ENCODE results near the gene HNRNPL. TPM values are rescaled to one million over a fixed set of nuclear protein-coding genes. Genes with fewer than 3 reads are reported as not detected.
"Not testable (repeated sequence)": the region's sequence is repeated elsewhere in the genome, so short reads cannot be mapped to it uniquely, and the experiment has no call there.

The HNRNPL gene
- total RNA-seq, 6 experiments from 2014 or later = 89.5 to 157 (median 102) TPM

DNA sequence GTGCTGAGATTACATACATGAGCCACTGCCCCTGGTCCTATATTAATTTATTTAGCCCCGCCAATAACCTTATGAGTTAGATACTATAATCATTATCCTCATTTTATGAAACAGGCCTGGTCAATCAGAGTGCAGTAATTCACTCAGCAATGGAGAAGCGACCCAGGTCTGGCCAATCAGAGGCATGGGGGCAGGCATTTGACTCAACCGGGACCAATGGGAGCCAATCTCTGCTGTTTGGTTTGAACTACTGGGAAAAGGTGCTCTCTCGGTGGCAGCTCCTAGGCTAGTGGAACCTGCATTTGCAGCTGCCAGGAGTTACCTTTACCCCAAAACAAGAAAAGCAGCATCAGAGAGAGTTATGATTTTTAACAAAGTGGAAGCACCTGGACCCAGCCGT, 43.1 kb upstream of the HNRNPL start:
- ATAC-seq = no peak
- Histone ChIP-seq H3K9me3 (no peaks in the 10 kb centered on the region), H3K27me3 (no peaks in the 10 kb centered on the region), H3K4me3 (no peak overlapping the region), H3K27ac (peak overlapping the region in 1 of 3 donors; percentile 28), H3K36me3 (peaks cover 0 to 14% (median 3%) of the 10 kb centered on the region in 4 donors), H3K4me1 (no peaks in the 10 kb centered on the region)
- TF ChIP-seq POLR2A (IDR thresholded peaks at IDR 0.05) = no peak
- TF ChIP-seq, protein P1, sequence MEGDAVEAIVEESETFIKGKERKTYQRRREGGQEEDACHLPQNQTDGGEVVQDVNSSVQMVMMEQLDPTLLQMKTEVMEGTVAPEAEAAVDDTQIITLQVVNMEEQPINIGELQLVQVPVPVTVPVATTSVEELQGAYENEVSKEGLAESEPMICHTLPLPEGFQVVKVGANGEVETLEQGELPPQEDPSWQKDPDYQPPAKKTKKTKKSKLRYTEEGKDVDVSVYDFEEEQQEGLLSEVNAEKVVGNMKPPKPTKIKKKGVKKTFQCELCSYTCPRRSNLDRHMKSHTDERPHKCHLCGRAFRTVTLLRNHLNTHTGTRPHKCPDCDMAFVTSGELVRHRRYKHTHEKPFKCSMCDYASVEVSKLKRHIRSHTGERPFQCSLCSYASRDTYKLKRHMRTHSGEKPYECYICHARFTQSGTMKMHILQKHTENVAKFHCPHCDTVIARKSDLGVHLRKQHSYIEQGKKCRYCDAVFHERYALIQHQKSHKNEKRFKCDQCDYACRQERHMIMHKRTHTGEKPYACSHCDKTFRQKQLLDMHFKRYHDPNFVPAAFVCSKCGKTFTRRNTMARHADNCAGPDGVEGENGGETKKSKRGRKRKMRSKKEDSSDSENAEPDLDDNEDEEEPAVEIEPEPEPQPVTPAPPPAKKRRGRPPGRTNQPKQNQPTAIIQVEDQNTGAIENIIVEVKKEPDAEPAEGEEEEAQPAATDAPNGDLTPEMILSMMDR (IDR thresholded peaks at IDR 0.05) = no peak
- 77% methylated on average over 3 of the region's 5 CpGs for WGBS (ENCODE audit: insufficient coverage, low coverage, low lambda C conversion rate, missing lambda C conversion rate)
- no peak for DNase-seq
- intact Hi-C loops (cut with DNase I) = no loop called here

DNA sequence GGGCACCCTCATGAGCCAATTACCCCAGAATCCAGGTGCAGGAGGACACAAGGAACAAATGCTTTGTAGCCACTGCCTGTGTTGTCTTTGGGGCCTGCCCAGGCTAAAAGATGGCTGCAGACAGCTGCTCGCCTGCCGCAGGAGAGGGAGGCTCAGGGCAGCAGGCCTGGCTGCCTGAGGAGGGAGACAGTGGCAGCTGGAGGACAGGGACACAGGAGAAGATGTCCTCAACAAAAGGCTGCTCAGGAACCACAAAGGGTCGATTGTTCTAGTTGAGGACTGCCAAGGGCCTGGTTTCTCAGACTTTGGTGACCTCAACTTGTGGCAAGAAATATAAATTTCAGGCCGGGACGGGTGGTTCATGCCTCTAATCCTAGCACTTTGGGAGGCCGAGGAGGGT, 42.0 kb upstream of the HNRNPL start:
- Histone ChIP-seq H3K27ac (no peak overlapping the region), H3K4me1 (no peaks in the 10 kb centered on the region), H3K4me3 (no peak overlapping the region), H3K9me3 (no peaks in the 10 kb centered on the region), H3K36me3 (peaks cover 0 to 14% (median 3%) of the 10 kb centered on the region in 4 donors), H3K27me3 (no peaks in the 10 kb centered on the region)
- ATAC-seq (no peak), DNase-seq (no peak)
- no peak for TF ChIP-seq POLR2A (IDR thresholded peaks at IDR 0.05)
- TF ChIP-seq, protein P1 (IDR thresholded peaks at IDR 0.05) = no peak
- 100% methylated on average over 3 of the region's 6 CpGs for WGBS (ENCODE audit: insufficient coverage, low coverage, low lambda C conversion rate, missing lambda C conversion rate)
- intact Hi-C loops (cut with DNase I) = no loop called here

DNA sequence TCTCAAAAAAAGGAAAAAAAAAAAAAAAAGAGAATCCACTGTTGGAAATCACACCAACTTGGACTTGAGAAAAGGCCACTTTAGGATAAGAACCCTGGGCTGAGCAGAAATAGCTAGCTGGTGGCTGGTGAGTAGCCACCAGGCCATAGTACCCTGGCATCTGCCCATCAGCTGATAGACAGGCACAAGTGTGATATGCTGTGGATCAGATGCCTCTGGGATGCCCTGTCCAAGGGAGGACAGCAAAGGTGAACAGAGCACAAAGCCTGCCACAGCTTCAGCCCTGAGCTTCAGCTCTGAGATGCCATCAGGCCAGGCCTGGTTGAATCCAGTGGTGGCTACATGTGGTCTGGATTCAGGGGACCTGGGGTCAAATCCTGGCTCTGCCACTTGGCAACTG, 40.9 kb upstream of the HNRNPL start:
- no peak for ATAC-seq
- Histone ChIP-seq H3K4me1 (peaks cover 0 to 5% (median 3%) of the 10 kb centered on the region in 4 donors), H3K27me3 (no peaks in the 10 kb centered on the region), H3K4me3 (no peak overlapping the region), H3K9me3 (no peaks in the 10 kb centered on the region), H3K27ac (no peak overlapping the region), H3K36me3 (peaks cover 0 to 14% (median 3%) of the 10 kb centered on the region in 4 donors)
- intact Hi-C loops (cut with DNase I) = no loop called here
- DNase-seq = no peak
- no peak for TF ChIP-seq POLR2A (IDR thresholded peaks at IDR 0.05)
- TF ChIP-seq, protein P1 (IDR thresholded peaks at IDR 0.05) = no peak

DNA sequence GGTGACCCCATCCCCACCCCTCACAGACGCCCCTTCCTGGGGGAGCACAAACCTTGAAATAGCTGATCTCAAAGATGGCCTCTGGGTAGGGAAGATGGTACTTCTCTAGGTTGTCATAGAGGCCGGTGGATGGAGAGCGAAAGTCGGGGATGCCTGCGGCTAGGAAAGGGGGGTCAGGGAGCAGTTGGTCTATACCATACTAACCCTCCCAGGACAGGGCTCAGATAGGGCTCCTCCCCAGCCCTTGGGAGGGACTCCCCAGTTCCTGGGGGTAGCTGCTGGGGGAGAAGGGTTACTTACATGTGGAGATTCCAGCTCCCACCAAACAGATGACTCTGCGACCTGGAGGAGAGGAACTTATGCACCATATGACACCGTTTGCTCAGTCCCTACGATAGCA, 40.0 kb upstream of the HNRNPL start:
- ATAC-seq (no peak), DNase-seq (no peak)
- Histone ChIP-seq H3K9me3 (no peaks in the 10 kb centered on the region), H3K36me3 (peaks cover 0 to 14% (median 3%) of the 10 kb centered on the region in 4 donors), H3K27me3 (no peaks in the 10 kb centered on the region), H3K4me1 (peaks cover 0 to 8% (median 4%) of the 10 kb centered on the region in 4 donors), H3K4me3 (no peak overlapping the region), H3K27ac (no peak overlapping the region)
- TF ChIP-seq POLR2A (IDR thresholded peaks at IDR 0.05) = no peak
- TF ChIP-seq, protein P1 (IDR thresholded peaks at IDR 0.05) = no peak
- intact Hi-C loops (cut with DNase I) = no loop called here
- WGBS (ENCODE audit: insufficient coverage, low coverage, low lambda C conversion rate, missing lambda C conversion rate) = 91% methylated on average over 8 of the region's 8 CpGs

DNA sequence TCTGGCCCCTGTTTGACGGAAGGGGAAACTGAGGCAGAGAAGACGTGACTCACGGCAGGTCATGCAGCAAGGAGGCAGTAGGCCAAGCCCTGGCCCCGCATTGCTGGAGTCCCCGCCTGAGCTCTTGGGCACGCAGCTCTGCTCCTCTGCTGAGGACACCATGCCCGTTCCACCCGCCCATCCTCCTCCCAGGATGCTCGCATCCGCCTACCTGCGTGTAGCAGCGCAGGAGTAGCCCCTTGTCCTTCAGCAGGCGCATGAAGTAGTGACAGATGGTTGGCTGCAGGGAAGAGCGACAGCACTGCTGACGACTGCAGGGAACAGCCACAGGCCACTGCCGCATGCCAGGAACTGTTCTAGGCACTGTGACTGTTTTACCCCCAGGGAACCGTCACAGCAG, 39.1 kb upstream of the HNRNPL start:
- WGBS (ENCODE audit: insufficient coverage, low coverage, low lambda C conversion rate, missing lambda C conversion rate) = 100% methylated on average over 1 of the region's 17 CpGs
- Histone ChIP-seq H3K27me3 (no peaks in the 10 kb centered on the region), H3K9me3 (no peaks in the 10 kb centered on the region), H3K4me1 (peaks cover 0 to 8% (median 4%) of the 10 kb centered on the region in 4 donors), H3K27ac (no peak overlapping the region), H3K4me3 (no peak overlapping the region), H3K36me3 (peaks cover 0 to 14% (median 3%) of the 10 kb centered on the region in 4 donors)
- intact Hi-C loops (cut with DNase I) = no loop called here
- DNase-seq (no peak), ATAC-seq (no peak)
- TF ChIP-seq, protein P1 (IDR thresholded peaks at IDR 0.05) = no peak
- TF ChIP-seq POLR2A (IDR thresholded peaks at IDR 0.05) = no peak

GRCh38 chr19:38884691-38885090, 34.9 kb upstream of the HNRNPL start:
- H3K27me3 ChIP-seq; H3K4me1 ChIP-seq; DNase-seq; H3K9me3 ChIP-seq; intact Hi-C loops (cut with DNase I); ATAC-seq; H3K27ac ChIP-seq; H3K4me3 ChIP-seq: not testable (repeated sequence)
- WGBS (ENCODE audit: insufficient coverage, low coverage, low lambda C conversion rate, missing lambda C conversion rate) = 100% methylated on average over 1 of the region's 3 CpGs
- H3K36me3 ChIP-seq = peaks cover 0 to 16% (median 3%) of the 10 kb centered on the region in 4 donors
